Amniotic epithelial cell (primary cell): ENCODE measurements around the gene STK24.

ENCODE experiments used
- DNase-seq: peaks from one replicate; pipeline ENCODE4 v3.0.0-alpha.2; 2010; ENCODE audit warnings: low read depth

The STK24 gene

GRCh38 chr13:98556142-98556816, 20.6 kb downstream of the STK24 start:
- no peak for DNase-seq

GRCh38 chr13:98549728-98550317, 27.1 kb downstream of the STK24 start:
- peak; percentile 63 for DNase-seq

GRCh38 chr13:98549006-98549727, 27.7 kb downstream of the STK24 start:
- DNase-seq = peak; percentile 99

- DNase-seq = no peak
Measured at GRCh38 chr13:98548230-98548629, 28.7 kb downstream of the STK24 start.

GRCh38 chr13:98547455-98547854, 29.5 kb downstream of the STK24 start:
- DNase-seq = no peak

GRCh38 chr13:98546402-98546801, 30.5 kb downstream of the STK24 start:
- DNase-seq = no peak

- DNase-seq = no peak
Measured at GRCh38 chr13:98544104-98544710, 32.7 kb downstream of the STK24 start.

- DNase-seq = no peak
Measured at GRCh38 chr13:98543378-98544103, 33.4 kb downstream of the STK24 start.

GRCh38 chr13:98542568-98543377, 34.1 kb downstream of the STK24 start:
- no peak for DNase-seq

GRCh38 chr13:98541701-98542203, 35.2 kb downstream of the STK24 start:
- peak; percentile 45 for DNase-seq

- DNase-seq = peak; percentile 37
Measured at GRCh38 chr13:98541191-98541590, 35.7 kb downstream of the STK24 start.

- no peak for DNase-seq
Measured at GRCh38 chr13:98540476-98540875, 36.4 kb downstream of the STK24 start.

GRCh38 chr13:98539666-98540065, 37.2 kb downstream of the STK24 start:
- no peak for DNase-seq

GRCh38 chr13:98538876-98539275, 38.0 kb downstream of the STK24 start:
- no peak for DNase-seq

- no peak for DNase-seq
Measured at GRCh38 chr13:98537740-98538139, 39.2 kb downstream of the STK24 start.

GRCh38 chr13:98537306-98537705, 39.6 kb downstream of the STK24 start:
- DNase-seq = no peak

- no peak for DNase-seq
Measured at GRCh38 chr13:98536729-98537128, 40.2 kb downstream of the STK24 start.

- no peak for DNase-seq
Measured at GRCh38 chr13:98535501-98536354, 41.2 kb downstream of the STK24 start.

- DNase-seq = no peak
Measured at GRCh38 chr13:98534821-98535220, 42.1 kb downstream of the STK24 start.

- DNase-seq = no peak
Measured at GRCh38 chr13:98533912-98534311, 43.0 kb downstream of the STK24 start.
